GM03348 (cell line): Measurements from ENCODE around the gene AFF3.
"Not testable (repeated sequence)": the region's sequence is repeated elsewhere in the genome, so short reads cannot be mapped to it uniquely, and the experiment has no call there.

Source experiments
- DNase-seq: peaks from one replicate; pipeline ENCODE4 v3.0.0; 2012; ENCODE audit warnings: low spot score

AFF3 gene

GRCh38 chr2:99537910-99538485, 604.4 kb downstream of the AFF3 start:
- no peak for DNase-seq

- no peak for DNase-seq
These were observed 618.3 kb downstream of the AFF3 start for GRCh38 chr2:99524056-99524455.

- DNase-seq: no peak
These were observed 620.2 kb downstream of the AFF3 start for GRCh38 chr2:99522157-99522556.

- DNase-seq: no peak
These were observed 621.6 kb downstream of the AFF3 start for GRCh38 chr2:99520813-99521212.

GRCh38 chr2:99520195-99520594, 622.2 kb downstream of the AFF3 start:
- DNase-seq: no peak

- no peak for DNase-seq
These were observed 628.0 kb downstream of the AFF3 start for GRCh38 chr2:99514357-99514756.

GRCh38 chr2:99512181-99512591, 630.2 kb downstream of the AFF3 start:
- DNase-seq: no peak

GRCh38 chr2:99509387-99509786, 633.0 kb downstream of the AFF3 start:
- no peak for DNase-seq

- DNase-seq: no peak
These were observed 634.2 kb downstream of the AFF3 start for GRCh38 chr2:99507937-99508818.

- DNase-seq: no peak
These were observed 637.4 kb downstream of the AFF3 start for GRCh38 chr2:99504844-99505584.

- not testable (repeated sequence) for DNase-seq
These were observed 638.6 kb downstream of the AFF3 start for GRCh38 chr2:99503662-99504416.

- no peak for DNase-seq
These were observed 646.4 kb downstream of the AFF3 start for GRCh38 chr2:99496021-99496420.
